ENCODE data around the gene L3MBTL3.

The L3MBTL3 gene

DNA sequence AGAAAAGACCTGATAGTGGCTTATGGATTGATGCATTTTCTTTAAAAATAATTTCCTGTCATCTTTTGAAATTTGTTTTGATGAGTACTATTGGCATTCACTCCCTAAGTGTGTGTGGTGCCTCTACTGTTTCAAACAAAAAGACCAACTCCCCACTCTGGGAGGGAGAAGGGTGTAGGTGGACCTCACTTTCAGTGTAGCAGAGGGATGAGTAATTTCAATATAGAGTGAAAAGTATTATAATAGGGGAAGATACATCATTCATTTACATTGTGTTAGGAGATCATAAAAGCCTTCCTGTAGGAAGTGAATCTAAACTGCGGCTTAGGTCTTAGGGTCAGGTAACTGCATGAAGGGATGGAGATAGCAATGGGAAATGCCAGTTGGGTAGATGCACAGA, 158.0 kb downstream of the L3MBTL3 start:
- TF ChIP-seq, protein P1, sequence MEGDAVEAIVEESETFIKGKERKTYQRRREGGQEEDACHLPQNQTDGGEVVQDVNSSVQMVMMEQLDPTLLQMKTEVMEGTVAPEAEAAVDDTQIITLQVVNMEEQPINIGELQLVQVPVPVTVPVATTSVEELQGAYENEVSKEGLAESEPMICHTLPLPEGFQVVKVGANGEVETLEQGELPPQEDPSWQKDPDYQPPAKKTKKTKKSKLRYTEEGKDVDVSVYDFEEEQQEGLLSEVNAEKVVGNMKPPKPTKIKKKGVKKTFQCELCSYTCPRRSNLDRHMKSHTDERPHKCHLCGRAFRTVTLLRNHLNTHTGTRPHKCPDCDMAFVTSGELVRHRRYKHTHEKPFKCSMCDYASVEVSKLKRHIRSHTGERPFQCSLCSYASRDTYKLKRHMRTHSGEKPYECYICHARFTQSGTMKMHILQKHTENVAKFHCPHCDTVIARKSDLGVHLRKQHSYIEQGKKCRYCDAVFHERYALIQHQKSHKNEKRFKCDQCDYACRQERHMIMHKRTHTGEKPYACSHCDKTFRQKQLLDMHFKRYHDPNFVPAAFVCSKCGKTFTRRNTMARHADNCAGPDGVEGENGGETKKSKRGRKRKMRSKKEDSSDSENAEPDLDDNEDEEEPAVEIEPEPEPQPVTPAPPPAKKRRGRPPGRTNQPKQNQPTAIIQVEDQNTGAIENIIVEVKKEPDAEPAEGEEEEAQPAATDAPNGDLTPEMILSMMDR (conservative IDR thresholded peaks at IDR 0.05; ENCODE audit: low read depth, low read length), result no peak
- Histone ChIP-seq H3K4me2 (no peak overlapping the region), H3K27me3 (ENCODE audit: insufficient read depth, low read depth) (no peaks in the 10 kb centered on the region), H3K36me3 (ENCODE audit: insufficient read depth) (no peaks in the 10 kb centered on the region), H3K79me2 (ENCODE audit: insufficient read depth, low read depth) (no peaks in the 10 kb centered on the region), H2AFZ (ENCODE audit: low read depth) (no peak overlapping the region), H3K4me1 (ENCODE audit: low read depth, poor library complexity, severe bottlenecking) (no peaks in the 10 kb centered on the region), H3K27ac (no peak overlapping the region), H4K20me1 (ENCODE audit: insufficient read depth) (no peaks in the 10 kb centered on the region), H3K9ac (no peak overlapping the region), H3K4me3 (IDR thresholded peaks at IDR 0.05; ENCODE audit: insufficient read depth, low read depth, low read length) (no peak overlapping the region)

DNA sequence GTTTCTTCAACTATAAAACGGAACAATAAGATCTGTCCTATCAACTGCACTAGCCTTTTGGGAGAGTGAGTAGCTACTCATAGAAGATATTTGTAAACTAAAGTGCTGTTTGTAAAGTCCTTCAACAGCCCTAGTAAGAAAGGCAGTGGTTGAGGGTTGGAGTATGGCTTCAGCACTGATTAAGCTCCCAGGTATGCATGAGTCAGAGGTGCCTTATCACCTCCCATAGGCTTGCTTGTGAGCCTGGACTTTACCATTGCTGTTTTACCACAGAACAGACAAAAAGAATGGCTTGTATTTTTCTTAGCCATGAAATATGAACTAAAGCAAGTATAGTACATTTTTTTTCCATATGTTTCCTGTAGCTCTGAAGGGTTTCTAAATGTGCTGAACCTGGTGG, 160.3 kb downstream of the L3MBTL3 start:
- Histone ChIP-seq H3K9ac (no peak overlapping the region), H3K4me2 (no peak overlapping the region), H3K79me2 (ENCODE audit: insufficient read depth, low read depth) (no peaks in the 10 kb centered on the region), H3K4me1 (ENCODE audit: low read depth, poor library complexity, severe bottlenecking) (no peaks in the 10 kb centered on the region), H4K20me1 (ENCODE audit: insufficient read depth) (no peaks in the 10 kb centered on the region), H3K27ac (no peak overlapping the region), H3K4me3 (IDR thresholded peaks at IDR 0.05; ENCODE audit: insufficient read depth, low read depth, low read length) (no peak overlapping the region), H2AFZ (ENCODE audit: low read depth) (no peak overlapping the region), H3K27me3 (ENCODE audit: insufficient read depth, low read depth) (no peaks in the 10 kb centered on the region), H3K36me3 (ENCODE audit: insufficient read depth) (no peaks in the 10 kb centered on the region)
- TF ChIP-seq, protein P1 (conservative IDR thresholded peaks at IDR 0.05; ENCODE audit: low read depth, low read length), result no peak

DNA sequence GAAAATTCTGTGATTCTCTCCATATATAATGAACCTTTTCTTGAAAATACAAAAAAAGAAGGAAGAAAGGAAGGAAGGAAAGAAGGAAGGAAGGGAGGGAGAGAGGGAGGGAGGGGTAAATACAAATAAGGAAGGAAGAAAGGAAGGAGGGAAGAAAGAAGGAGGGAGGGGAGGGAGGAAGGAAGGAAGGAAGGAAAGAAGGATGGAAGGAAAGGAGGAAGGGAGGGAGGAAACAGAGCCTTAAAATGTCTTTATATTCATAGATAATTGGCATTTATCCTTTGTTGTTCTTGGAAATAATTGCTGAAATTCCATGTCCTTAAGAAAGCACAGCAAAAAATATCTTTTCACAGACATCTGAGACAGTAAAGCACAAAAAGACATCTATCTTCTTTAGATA, 164.1 kb downstream of the L3MBTL3 start:
- no peak overlapping the region for H3K4me2 ChIP-seq
- H3K4me3 ChIP-seq (IDR thresholded peaks at IDR 0.05; ENCODE audit: insufficient read depth, low read depth, low read length), result no peak overlapping the region
- TF ChIP-seq, protein P1 (conservative IDR thresholded peaks at IDR 0.05; ENCODE audit: low read depth, low read length), result no peak
- H2AFZ ChIP-seq (ENCODE audit: low read depth), result no peak overlapping the region
- H3K4me1 ChIP-seq (ENCODE audit: low read depth, poor library complexity, severe bottlenecking), result no peaks in the 10 kb centered on the region
- H3K9ac ChIP-seq, result no peak overlapping the region
- no peak overlapping the region for H3K27ac ChIP-seq
- H4K20me1 ChIP-seq (ENCODE audit: insufficient read depth), result no peaks in the 10 kb centered on the region
- H3K36me3 ChIP-seq (ENCODE audit: insufficient read depth), result no peaks in the 10 kb centered on the region
- no peaks in the 10 kb centered on the region for H3K79me2 ChIP-seq (ENCODE audit: insufficient read depth, low read depth)
- H3K27me3 ChIP-seq (ENCODE audit: insufficient read depth, low read depth), result no peaks in the 10 kb centered on the region

DNA sequence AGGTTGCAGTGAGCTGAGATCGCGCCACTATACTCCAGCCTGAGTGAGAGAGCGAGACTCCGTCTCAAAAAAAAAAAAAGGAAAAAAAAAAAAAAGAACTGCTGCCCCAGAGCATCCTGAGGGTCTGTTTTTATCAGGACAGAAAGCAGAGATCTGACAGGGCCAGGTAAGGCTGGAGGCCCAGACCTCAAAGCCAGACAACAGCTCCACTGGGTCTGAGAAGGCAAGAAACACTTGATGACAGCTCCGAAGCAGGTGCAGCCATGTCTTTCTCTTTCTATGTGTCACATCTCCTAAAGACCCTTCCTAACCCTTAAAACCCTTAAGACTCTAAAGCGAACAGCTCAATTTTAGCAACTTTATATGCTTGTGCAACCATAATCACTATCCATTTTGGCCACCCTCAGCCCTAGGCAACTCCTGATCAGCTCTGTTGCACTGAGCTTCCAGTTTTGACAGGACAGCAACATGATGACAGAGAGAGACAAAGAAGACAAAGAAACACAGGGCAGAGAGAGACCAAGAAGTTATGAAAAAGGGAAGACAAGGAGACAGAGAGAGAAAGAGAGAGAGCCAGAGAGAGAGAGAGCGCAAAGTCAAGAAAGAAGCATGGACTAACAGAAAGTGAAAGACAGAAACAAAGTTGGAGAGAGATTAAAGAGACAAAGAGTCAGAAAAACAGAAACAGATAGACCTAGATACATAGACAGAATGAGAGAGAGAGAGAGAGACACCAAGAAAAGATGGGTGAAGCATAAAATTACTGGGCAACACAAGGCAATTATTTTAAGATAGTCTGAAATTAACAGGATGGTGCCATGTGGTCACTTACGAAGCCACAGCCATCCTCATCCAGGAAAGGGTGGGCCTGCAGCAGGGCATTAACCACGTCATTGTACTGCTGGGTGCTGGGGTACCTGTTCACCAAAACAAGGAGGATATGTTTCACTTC, 165.2 kb downstream of the L3MBTL3 start:
- Histone ChIP-seq H3K79me2 (ENCODE audit: insufficient read depth, low read depth) (no peaks in the 10 kb centered on the region), H3K36me3 (ENCODE audit: insufficient read depth) (no peaks in the 10 kb centered on the region), H3K9ac (no peak overlapping the region), H2AFZ (ENCODE audit: low read depth) (peak overlapping the region; percentile 17), H3K4me3 (IDR thresholded peaks at IDR 0.05; ENCODE audit: insufficient read depth, low read depth, low read length) (no peak overlapping the region), H3K4me2 (peak overlapping the region; percentile 15; the same call in 1 of the 2 replicates), H3K27ac (no peak overlapping the region), H4K20me1 (ENCODE audit: insufficient read depth) (no peaks in the 10 kb centered on the region), H3K27me3 (ENCODE audit: insufficient read depth, low read depth) (no peaks in the 10 kb centered on the region), H3K4me1 (ENCODE audit: low read depth, poor library complexity, severe bottlenecking) (no peaks in the 10 kb centered on the region)
- TF ChIP-seq, protein P1 (conservative IDR thresholded peaks at IDR 0.05; ENCODE audit: low read depth, low read length), result no peak
